GM23248 (cell line): ENCODE data around the gene AMOT. TPM values are rescaled to one million over a fixed set of nuclear protein-coding genes. Genes with fewer than 3 reads are reported as not detected.

Source experiments
- DNase-seq: peaks from one replicate; pipeline ENCODE4 v3.0.0-alpha.2; 2015
- H2AFZ ChIP-seq: fragments of 200-600 bp; sonication (generic); 2 replicates; pipeline ENCODE4 v1.6.1; 2016; ENCODE audit warnings: antibody characterized with exemption
- H3F3A ChIP-seq: fragments of 200-600 bp; sonication (generic); 2 replicates; pipeline ENCODE4 v1.6.1; 2016; ENCODE audit warnings: mild to moderate bottlenecking, antibody characterized with exemption, mixed run types; ENCODE audit not compliant: insufficient read depth
- H3K27ac ChIP-seq: fragments of 200-600 bp; sonication (generic); 2 replicates; pipeline ENCODE4 v1.5.1; 2016; ENCODE audit warnings: mild to moderate bottlenecking
- H3K27me3 ChIP-seq: fragments of 200-600 bp; sonication (generic); replicated peaks from 2 replicates; pipeline ENCODE4 v1.6.1; 2016; ENCODE audit warnings: mild to moderate bottlenecking; ENCODE audit not compliant: insufficient read depth
- H3K36me3 ChIP-seq: fragments of 200-600 bp; sonication (generic); 2 replicates; pipeline ENCODE4 v1.6.1; 2016; ENCODE audit warnings: low read depth, mild to moderate bottlenecking
- H3K4me1 ChIP-seq: fragments of 200-600 bp; sonication (generic); 2 replicates; pipeline ENCODE4 v1.6.1; 2016; ENCODE audit warnings: mild to moderate bottlenecking; ENCODE audit not compliant: insufficient read depth
- H3K4me2 ChIP-seq: fragments of 200-600 bp; sonication (generic); one replicate; pipeline ENCODE4 v1.6.1; 2016; ENCODE audit warnings: mild to moderate bottlenecking; ENCODE audit not compliant: unreplicated experiment
- H3K4me3 ChIP-seq: fragments of 200-600 bp; sonication (generic); 2 replicates; pipeline ENCODE4 v1.5.1; 2016; ENCODE audit warnings: mild to moderate bottlenecking
- H3K79me2 ChIP-seq: fragments of 200-600 bp; sonication (generic); 2 replicates; pipeline ENCODE4 v1.6.1; 2016; ENCODE audit warnings: mild to moderate bottlenecking; ENCODE audit not compliant: insufficient read depth
- H3K9ac ChIP-seq: fragments of 200-600 bp; sonication (generic); 2 replicates; pipeline ENCODE4 v1.6.1; 2016; ENCODE audit warnings: mild to moderate bottlenecking
- H3K9me2 ChIP-seq: fragments of 200-600 bp; sonication (generic); 2 replicates; pipeline ENCODE4 v1.6.1; 2016; ENCODE audit warnings: mixed run types, mild to moderate bottlenecking, moderate library complexity; ENCODE audit not compliant: insufficient read depth
- H3K9me3 ChIP-seq: fragments of 200-600 bp; sonication (generic); one replicate; pipeline ENCODE4 v1.6.1; 2017; ENCODE audit warnings: low read depth
- H4K20me1 ChIP-seq: fragments of 200-600 bp; sonication (generic); 2 replicates; pipeline ENCODE4 v1.6.0; 2016; ENCODE audit not compliant: insufficient read depth
- EZH2 ChIP-seq: fragments of 200-600 bp; sonication (generic); IDR thresholded peaks from 2 replicates; pipeline ENCODE4 v1.6.1; 2018; ENCODE audit warnings: antibody characterized with exemption, mild to moderate bottlenecking; ENCODE audit not compliant: insufficient read depth, poor library complexity, severe bottlenecking
- EZH2phosphoT487 ChIP-seq: fragments of 200-600 bp; sonication (generic); IDR thresholded peaks from 2 replicates; pipeline ENCODE4 v1.6.1; 2018; ENCODE audit warnings: antibody characterized with exemption, moderate library complexity, mild to moderate bottlenecking, low read depth; ENCODE audit not compliant: insufficient read depth
- WGBS, 2 experiments: methylation state at CpG; one replicate each; pipeline ENCODE4 v1.1.6; 2015 to 2017; ENCODE audit warnings: low lambda C conversion rate in 2 of 2, low coverage in 1 of 2; ENCODE audit errors: missing lambda C conversion rate in 2 of 2; 5-methylcytosine and 5-hydroxymethylcytosine counted together
- in situ Hi-C: fragments of 300-500 bp; cut with MboI; formaldehyde crosslinking; loops from 2 replicates; pipeline ENCODE4 v1.15.0; 2020
- polyA plus RNA-seq: library from polyadenylated mRNA; unstranded; fragments of >200 nt; fragmentation: Nextera tagmentation; extraction: Ambion mirVana; gene quantifications from 2 replicates; pipeline ENCODE4 v1.2.1, GENCODE V29; 2016
- total RNA-seq: library from RNA; depleted of rRNA; stranded (reverse); fragments of >200 nt; shearing (Covaris generic); gene quantifications from 2 replicates; pipeline ENCODE4 v1.2.3, GENCODE V29; 2014

AMOT gene
- total and polyA plus RNA-seq, 2 experiments from 2014 or later = 2.2 to 2.5 TPM

DNA sequence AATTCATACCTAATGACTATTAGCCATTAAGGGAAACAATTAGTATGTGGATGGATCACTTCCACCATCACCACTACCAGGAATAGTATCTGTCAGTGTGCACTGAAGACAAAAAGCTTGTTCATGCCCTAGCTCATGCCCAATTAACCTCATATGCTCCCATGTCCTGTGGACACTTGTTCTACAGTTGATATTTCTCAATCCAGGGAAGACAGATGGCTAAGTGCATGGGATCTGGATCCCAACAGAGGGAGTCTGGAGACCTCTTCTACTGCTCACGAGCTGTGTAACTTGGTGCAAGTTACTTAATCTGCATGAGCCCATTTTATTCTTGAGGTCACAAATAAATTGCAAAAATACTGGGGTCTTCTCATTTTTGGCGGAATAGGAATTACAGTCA, 23.7 kb downstream of the AMOT start:
- H2AFZ ChIP-seq = no peak overlapping the region
- H3K36me3 ChIP-seq = no peaks in the 10 kb centered on the region
- no peak overlapping the region for H3K27ac ChIP-seq
- 75 to 78% methylated on average over 2 of the region's 2 CpGs for WGBS, 2 experiments
- no peaks in the 10 kb centered on the region for H4K20me1 ChIP-seq
- no peaks in the 10 kb centered on the region for H3K27me3 ChIP-seq
- no peaks in the 10 kb centered on the region for H3K79me2 ChIP-seq
- no peak overlapping the region for H3K4me3 ChIP-seq
- DNase-seq = no peak
- peaks cover 5% of the 10 kb centered on the region; the same call in 1 of the 2 replicates for H3K4me1 ChIP-seq
- no peak overlapping the region for H3K9ac ChIP-seq
- peaks cover 6% of the 10 kb centered on the region; the same call in 1 of the 2 replicates for H3F3A ChIP-seq
- in situ Hi-C loops = no loop called here
- H3K4me2 ChIP-seq = no peak overlapping the region
- TF ChIP-seq EZH2phosphoT487 (no peak), EZH2 (no peak)
- no peaks in the 10 kb centered on the region for H3K9me3 ChIP-seq
- H3K9me2 ChIP-seq = no peaks in the 10 kb centered on the region

DNA sequence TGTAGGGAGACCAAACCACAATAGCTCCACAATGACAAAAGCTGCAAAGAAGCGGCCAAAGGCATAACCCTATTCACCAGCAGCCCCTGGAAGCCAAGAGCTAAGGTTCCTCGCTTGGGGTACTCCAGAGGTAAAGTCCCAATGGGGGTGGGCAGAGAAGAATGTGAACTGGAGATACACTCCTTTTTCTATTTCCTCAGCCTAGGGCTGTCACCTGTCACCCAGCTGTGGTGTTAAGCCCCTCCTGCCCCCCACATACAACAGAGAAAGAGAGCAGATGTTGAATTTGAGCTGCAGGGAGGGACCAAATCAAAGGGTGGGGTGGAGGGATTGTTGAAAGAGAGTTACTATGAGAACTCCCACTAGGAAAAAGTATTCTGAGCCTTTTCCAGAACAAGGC, 26.1 kb downstream of the AMOT start:
- H3K4me2 ChIP-seq = no peak overlapping the region
- TF ChIP-seq EZH2phosphoT487 (no peak), EZH2 (no peak)
- H3F3A ChIP-seq = peaks cover 3% of the 10 kb centered on the region; the same call in 1 of the 2 replicates
- H3K27me3 ChIP-seq = no peaks in the 10 kb centered on the region
- H3K9me3 ChIP-seq = no peaks in the 10 kb centered on the region
- whole genome bisulfite sequencing, 2 experiments = 94 to 96% methylated on average over 2 of the region's 2 CpGs
- no peak overlapping the region for H3K27ac ChIP-seq
- no peak overlapping the region for H2AFZ ChIP-seq
- no peaks in the 10 kb centered on the region for H3K79me2 ChIP-seq
- H3K4me3 ChIP-seq = no peak overlapping the region
- no peak overlapping the region for H3K9ac ChIP-seq
- H3K4me1 ChIP-seq = peaks cover 2% of the 10 kb centered on the region; the same call in 1 of the 2 replicates
- in situ Hi-C loops = no loop called here
- no peak for DNase-seq
- no peaks in the 10 kb centered on the region for H3K36me3 ChIP-seq
- H3K9me2 ChIP-seq = no peaks in the 10 kb centered on the region
- H4K20me1 ChIP-seq = no peaks in the 10 kb centered on the region

GRCh38 chrX:112812741-112813140, 27.9 kb downstream of the AMOT start:
- no peak overlapping the region for H3K4me3 ChIP-seq
- no peaks in the 10 kb centered on the region for H3K79me2 ChIP-seq
- no peaks in the 10 kb centered on the region for H3K36me3 ChIP-seq
- in situ Hi-C loops = no loop called here
- no peaks in the 10 kb centered on the region for H3K9me3 ChIP-seq
- H3K4me2 ChIP-seq = no peak overlapping the region
- no peaks in the 10 kb centered on the region for H3K4me1 ChIP-seq
- no peaks in the 10 kb centered on the region for H3K27me3 ChIP-seq
- H4K20me1 ChIP-seq = no peaks in the 10 kb centered on the region
- H2AFZ ChIP-seq = no peak overlapping the region
- H3F3A ChIP-seq = no peaks in the 10 kb centered on the region
- H3K27ac ChIP-seq = no peak overlapping the region
- no peak for DNase-seq
- H3K9ac ChIP-seq = no peak overlapping the region
- TF ChIP-seq EZH2phosphoT487 (no peak), EZH2 (no peak)
- no peaks in the 10 kb centered on the region for H3K9me2 ChIP-seq
- WGBS, 2 experiments = 94 to 100% methylated on average over 3 to 4 of the region's 4 CpGs

- Histone ChIP-seq H2AFZ (no peak overlapping the region), H3K9me2 (no peaks in the 10 kb centered on the region), H3K4me3 (no peak overlapping the region), H3F3A (no peaks in the 10 kb centered on the region), H3K4me1 (no peaks in the 10 kb centered on the region), H3K4me2 (no peak overlapping the region), H3K36me3 (no peaks in the 10 kb centered on the region), H3K9ac (no peak overlapping the region), H3K27ac (no peak overlapping the region), H3K27me3 (no peaks in the 10 kb centered on the region), H4K20me1 (no peaks in the 10 kb centered on the region), H3K9me3 (no peaks in the 10 kb centered on the region), H3K79me2 (no peaks in the 10 kb centered on the region)
- in situ Hi-C loops = no loop called here
- TF ChIP-seq EZH2 (no peak), EZH2phosphoT487 (no peak)
- WGBS, 2 experiments = 96 to 100% methylated on average over 3 of the region's 3 CpGs
- DNase-seq = no peak
Measured at GRCh38 chrX:112808651-112809195, 31.9 kb downstream of the AMOT start.
